Suprapubic skin (tissue), 4 donors: ENCODE results near the gene RTF2. TPM values are rescaled to one million over a fixed set of nuclear protein-coding genes. Genes with fewer than 3 reads are reported as not detected.

Experiments used
- DNase-seq, 2 donors: peaks; one replicate each; pipeline ENCODE4 v3.0.0-alpha.2; 2019; ENCODE audit warnings: low spot score in 2 of 2
- H3K27ac ChIP-seq: fragments of 200-600 bp; sonication (generic); one replicate; pipeline ENCODE4 v1.5.1; 2019
- H3K27me3 ChIP-seq: fragments of 200-600 bp; sonication (generic); one replicate; pipeline ENCODE4 v1.5.1; 2019
- H3K36me3 ChIP-seq: fragments of 200-600 bp; sonication (generic); one replicate; pipeline ENCODE4 v1.5.1; 2019
- H3K4me1 ChIP-seq: fragments of 200-600 bp; sonication (generic); one replicate; pipeline ENCODE4 v1.5.1; 2019
- H3K4me3 ChIP-seq: fragments of 200-600 bp; sonication (generic); one replicate; pipeline ENCODE4 v1.5.1; 2019; ENCODE audit warnings: mild to moderate bottlenecking
- H3K9me3 ChIP-seq: fragments of 200-600 bp; sonication (generic); one replicate; pipeline ENCODE4 v1.5.1; 2019
- CTCF ChIP-seq, 2 donors: fragments of 200-600 bp in 1 of 2; fragments of 450-650 bp in 1 of 2; sonication (generic) in 1 of 2; IDR thresholded peaks; one replicate each; pipeline ENCODE4 v1.5.1; 2016 to 2019; ENCODE audit warnings: antibody characterized with exemption in 2 of 2, mild to moderate bottlenecking in 1 of 2, moderate library complexity in 1 of 2
- EP300 ChIP-seq: sonication (generic); formaldehyde crosslinking; IDR thresholded peaks from one replicate; pipeline ENCODE4 v1.6.1; 2017; ENCODE audit warnings: antibody characterized with exemption
- POLR2A ChIP-seq, 2 donors: fragments of 450-650 bp; IDR thresholded peaks; one replicate each; pipeline ENCODE4 v1.6.1; 2017; ENCODE audit warnings: antibody characterized with exemption in 2 of 2, mild to moderate bottlenecking in 2 of 2, moderate library complexity in 2 of 2
- POLR2AphosphoS5 ChIP-seq, 3 donors: sonication (generic); formaldehyde crosslinking; IDR thresholded peaks; one replicate each; pipeline ENCODE4 v1.6.1; 2017; ENCODE audit warnings: antibody characterized with exemption in 3 of 3
- WGBS: methylation state at CpG from one replicate; pipeline ENCODE4 v1.1.5; 2018; 5-methylcytosine and 5-hydroxymethylcytosine counted together
- total RNA-seq, 4 donors: library from RNA; depleted of rRNA; stranded (reverse); fragments of >200 nt; gene quantifications; one replicate each; pipeline ENCODE4 v1.1.0, GENCODE V29; 2016

RTF2 gene
- total RNA-seq, 4 donors from 2014 or later, result 42.9 to 57.0 (median 47.0) TPM

GRCh38 chr20:56437196-56437960 is 31.0 kb upstream of the RTF2 start:
- TF ChIP-seq POLR2AphosphoS5 (IDR thresholded peaks at IDR 0.05) (no peak), CTCF (IDR thresholded peaks at IDR 0.05) (no peak), EP300 (no peak), POLR2A (IDR thresholded peaks at IDR 0.05) (no peak)
- Histone ChIP-seq H3K4me1 (peaks cover 21% of the 10 kb centered on the region), H3K27me3 (no peaks in the 10 kb centered on the region), H3K4me3 (no peak overlapping the region), H3K36me3 (no peaks in the 10 kb centered on the region), H3K27ac (no peak overlapping the region), H3K9me3 (no peaks in the 10 kb centered on the region)
- no peak for DNase-seq
- WGBS, result 86% methylated on average over 15 of the region's 20 CpGs

GRCh38 chr20:56438284-56438683 is 30.1 kb upstream of the RTF2 start:
- no peak overlapping the region for H3K4me3 ChIP-seq
- DNase-seq, result no peak
- H3K27me3 ChIP-seq, result no peaks in the 10 kb centered on the region
- H3K36me3 ChIP-seq, result no peaks in the 10 kb centered on the region
- H3K4me1 ChIP-seq, result peaks cover 21% of the 10 kb centered on the region
- no peak overlapping the region for H3K27ac ChIP-seq
- TF ChIP-seq POLR2AphosphoS5 (IDR thresholded peaks at IDR 0.05) (no peak), CTCF (IDR thresholded peaks at IDR 0.05) (no peak), EP300 (no peak), POLR2A (IDR thresholded peaks at IDR 0.05) (no peak)
- H3K9me3 ChIP-seq, result no peaks in the 10 kb centered on the region
- WGBS, result 91% methylated on average over 4 of the region's 4 CpGs

GRCh38 chr20:56439771-56440291 is 28.6 kb upstream of the RTF2 start:
- WGBS, result 40% methylated on average over 5 of the region's 5 CpGs

GRCh38 chr20:56440346-56441007 is 27.9 kb upstream of the RTF2 start:
- no peak for DNase-seq
- Histone ChIP-seq H3K27me3 (no peaks in the 10 kb centered on the region), H3K36me3 (no peaks in the 10 kb centered on the region), H3K4me1 (peaks cover 15% of the 10 kb centered on the region), H3K4me3 (no peak overlapping the region), H3K9me3 (no peaks in the 10 kb centered on the region), H3K27ac (no peak overlapping the region)
- TF ChIP-seq POLR2AphosphoS5 (IDR thresholded peaks at IDR 0.05) (no peak), POLR2A (IDR thresholded peaks at IDR 0.05) (no peak), EP300 (no peak), CTCF (IDR thresholded peaks at IDR 0.05) (no peak)
- WGBS, result 85% methylated on average over 4 of the region's 4 CpGs

More at GRCh38 chr20:56439771-56440291, 28.6 kb upstream of the RTF2 start:
- H3K36me3 ChIP-seq, result no peaks in the 10 kb centered on the region
- no peaks in the 10 kb centered on the region for H3K9me3 ChIP-seq
- no peak overlapping the region for H3K27ac ChIP-seq
- no peak for DNase-seq
- H3K4me3 ChIP-seq, result no peak overlapping the region
- peaks cover 15% of the 10 kb centered on the region for H3K4me1 ChIP-seq
- TF ChIP-seq POLR2AphosphoS5 (IDR thresholded peaks at IDR 0.05) (no peak), EP300 (no peak), CTCF (IDR thresholded peaks at IDR 0.05) (no peak), POLR2A (IDR thresholded peaks at IDR 0.05) (no peak)
- no peaks in the 10 kb centered on the region for H3K27me3 ChIP-seq
